ENCODE results near the gene PPP1R7.

PPP1R7 gene

GRCh38 chr2:241217320-241218031, 67.2 kb downstream of the PPP1R7 start:
- DNase-seq, result peak; percentile 49

DNA sequence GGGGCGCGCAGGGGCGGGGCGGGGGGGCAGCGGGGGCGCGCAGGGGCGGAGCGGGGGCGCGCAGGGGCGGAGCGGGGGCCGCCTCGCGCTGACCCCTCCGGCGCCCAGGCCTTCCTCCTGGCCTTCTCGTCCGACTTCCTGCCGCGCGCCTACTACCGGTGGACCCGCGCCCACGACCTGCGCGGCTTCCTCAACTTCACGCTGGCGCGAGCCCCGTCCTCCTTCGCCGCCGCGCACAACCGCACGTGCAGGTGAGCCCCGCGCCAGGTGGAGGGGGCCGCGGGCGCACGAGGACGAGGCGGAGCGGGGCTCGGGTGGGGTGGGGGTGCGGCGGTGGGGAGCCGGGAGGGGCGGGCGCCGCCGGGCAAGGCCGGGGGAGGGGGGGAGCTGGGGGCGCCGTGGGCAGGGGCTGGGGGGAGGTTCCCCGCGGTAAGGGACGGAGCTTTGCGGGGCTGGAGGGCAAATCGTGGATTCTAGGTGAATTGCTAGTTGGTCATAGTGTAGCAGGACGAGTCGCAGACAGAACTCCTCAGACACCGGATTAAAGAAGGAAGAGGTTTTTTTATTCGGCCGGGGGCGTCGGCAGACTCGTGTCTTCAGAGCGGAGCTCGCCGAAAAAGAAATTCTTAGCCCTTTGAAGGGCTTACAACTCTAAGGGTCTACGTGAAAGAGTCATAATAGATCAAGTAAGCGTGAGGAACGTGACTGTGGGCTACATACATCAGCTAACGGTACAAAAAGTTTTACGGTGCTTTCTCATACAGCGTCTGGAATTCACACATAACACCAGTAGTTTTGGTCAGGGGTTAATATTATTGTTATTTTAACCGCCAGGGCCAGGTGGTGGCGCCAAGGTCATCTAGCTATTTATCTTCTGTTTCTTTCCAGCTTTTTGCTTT, 68.1 kb downstream of the PPP1R7 start:
- DNase-seq, result no peak

GRCh38 chr2:241219030-241219382, 68.7 kb downstream of the PPP1R7 start:
- DNase-seq, result no peak

- no peak for DNase-seq
Observed at GRCh38 chr2:241219856-241220356, 69.6 kb downstream of the PPP1R7 start.

DNA sequence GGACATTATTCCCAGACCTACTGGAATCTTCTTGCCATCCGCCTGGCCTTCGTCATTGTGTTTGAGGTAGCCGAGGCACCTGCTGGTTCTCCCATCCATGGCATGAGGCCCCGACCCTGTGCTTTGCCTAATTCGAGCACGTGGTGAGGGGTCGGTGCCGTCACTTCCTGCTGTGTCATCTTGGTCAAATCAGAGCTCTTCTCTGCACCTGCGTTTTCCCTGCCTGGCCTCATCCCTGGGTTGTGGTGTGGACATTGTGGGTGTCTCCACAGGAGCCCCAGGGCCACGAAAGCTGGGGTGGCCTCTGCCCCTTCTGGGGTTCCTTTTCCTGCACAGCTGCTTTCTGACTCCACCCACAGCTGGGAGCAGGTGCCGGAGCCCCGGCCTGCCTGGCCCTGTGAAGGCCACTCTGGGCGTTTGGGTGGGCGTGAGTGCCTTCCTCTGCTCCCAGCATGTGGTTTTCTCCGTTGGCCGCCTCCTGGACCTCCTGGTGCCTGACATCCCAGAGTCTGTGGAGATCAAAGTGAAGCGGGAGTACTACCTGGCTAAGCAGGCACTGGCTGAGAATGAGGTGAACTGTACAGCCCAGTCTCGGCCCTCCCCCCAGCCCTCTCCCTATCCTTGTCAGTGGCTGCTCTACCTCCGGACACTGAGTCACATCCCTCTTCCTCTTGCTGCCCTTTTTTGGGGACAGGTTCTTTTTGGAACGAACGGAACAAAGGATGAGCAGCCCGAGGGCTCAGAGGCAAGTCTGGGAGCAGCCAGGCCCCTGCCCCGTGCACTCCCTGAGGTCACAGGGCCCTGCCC, 73.1 kb downstream of the PPP1R7 start:
- DNase-seq, result no peak

GRCh38 chr2:241224018-241224850, 74.0 kb downstream of the PPP1R7 start:
- peak; percentile 49 for DNase-seq

- no peak for DNase-seq
Observed at GRCh38 chr2:241224851-241225438, 74.7 kb downstream of the PPP1R7 start.

GRCh38 chr2:241225545-241225944, 75.3 kb downstream of the PPP1R7 start:
- no peak for DNase-seq

DNA sequence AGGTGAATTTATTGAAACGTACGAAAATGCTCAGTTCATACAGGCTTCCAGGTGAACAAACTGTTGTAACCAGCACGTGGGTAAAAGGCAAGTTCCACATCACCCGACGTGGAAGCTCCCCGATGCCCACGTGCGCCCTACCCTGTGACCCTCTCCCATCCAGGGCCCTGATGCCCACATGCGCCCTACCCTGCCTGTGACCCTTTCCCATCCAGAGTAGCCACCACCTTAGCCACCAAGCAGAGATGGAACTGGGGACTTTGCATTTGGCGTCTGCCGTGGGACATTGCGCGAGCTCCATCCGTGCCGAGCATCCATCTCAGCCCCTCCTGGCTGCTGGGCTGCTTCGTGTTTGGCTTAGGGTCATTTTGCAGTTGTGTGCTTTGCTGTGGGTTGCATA, 75.7 kb downstream of the PPP1R7 start:
- DNase-seq, result no peak

- peak; percentile 24 for DNase-seq
Observed at GRCh38 chr2:241226723-241227572, 76.7 kb downstream of the PPP1R7 start.

DNA sequence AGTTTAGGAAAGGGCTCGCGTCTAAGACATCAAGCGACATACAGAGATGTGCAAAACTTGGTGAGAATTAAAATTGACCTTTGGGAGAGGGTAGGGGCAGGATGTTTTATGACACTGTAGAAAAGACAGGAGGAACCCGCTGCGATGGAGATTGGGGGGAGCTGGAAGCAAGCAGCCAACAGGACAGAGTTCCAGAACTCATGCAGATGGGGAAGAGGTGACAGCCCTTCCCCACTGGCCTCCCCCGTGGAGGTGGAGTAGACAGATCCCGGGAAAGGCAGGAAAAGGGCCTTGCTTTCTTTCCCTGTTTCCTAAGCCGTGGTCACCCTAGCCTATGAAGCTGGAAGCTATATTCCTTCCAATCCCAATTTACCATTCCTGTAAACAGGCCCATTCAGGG, 77.3 kb downstream of the PPP1R7 start:
- DNase-seq, result no peak

GRCh38 chr2:241228081-241228859, 78.0 kb downstream of the PPP1R7 start:
- no peak for DNase-seq

DNA sequence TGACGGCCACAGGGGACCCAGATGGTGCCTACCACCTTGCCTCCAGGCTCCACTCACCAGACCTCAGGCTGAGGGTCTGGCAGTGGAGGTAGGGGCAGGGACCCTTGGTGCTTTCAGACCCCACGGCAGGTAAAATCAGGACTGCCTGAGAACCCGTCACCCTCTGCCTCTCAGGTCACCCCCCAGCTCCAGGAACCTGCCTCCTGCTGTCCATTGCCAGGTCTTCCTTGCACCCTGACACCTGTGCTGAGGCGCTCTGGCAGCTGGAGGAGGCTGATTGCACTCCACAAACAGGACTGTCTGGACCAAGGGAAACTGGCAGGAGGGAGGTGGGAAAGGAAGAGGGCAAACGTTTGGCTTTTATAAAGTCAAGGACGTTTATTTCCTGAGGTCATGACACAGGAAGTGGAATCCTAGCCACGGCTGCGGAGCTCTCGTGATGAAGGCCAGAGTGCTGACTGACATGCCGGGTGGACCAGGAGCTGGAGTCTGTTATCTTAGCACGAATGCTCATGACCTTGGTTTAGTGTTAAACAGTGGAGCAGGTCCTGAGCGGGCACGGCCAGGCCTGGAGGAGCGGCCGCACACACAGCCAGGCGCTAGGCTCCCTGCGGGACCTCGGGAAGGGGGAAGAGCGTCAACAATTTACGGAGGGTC, 78.7 kb downstream of the PPP1R7 start:
- DNase-seq, result no peak

- DNase-seq, result no peak
Observed at GRCh38 chr2:241229563-241230401, 79.5 kb downstream of the PPP1R7 start.

DNA sequence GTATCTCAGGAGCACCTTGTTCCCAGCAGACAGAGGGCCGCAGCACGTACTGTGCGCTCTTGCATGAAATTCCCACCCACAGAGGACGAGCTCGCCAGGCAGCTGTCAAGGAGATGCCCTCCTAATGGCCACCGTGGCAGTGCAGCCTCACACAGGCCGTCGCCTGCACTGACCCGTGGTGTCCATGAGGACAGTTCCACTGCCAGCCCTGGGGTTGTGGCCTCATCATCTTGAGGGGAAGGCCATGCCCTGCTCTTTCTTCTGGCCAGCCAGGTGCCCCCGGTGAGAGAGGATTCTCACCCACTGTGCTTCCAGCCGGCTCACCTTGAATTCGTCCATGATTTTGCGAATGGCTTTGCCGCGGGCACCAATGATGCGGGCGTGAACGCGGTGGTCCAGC, 80.2 kb downstream of the PPP1R7 start:
- DNase-seq, result no peak

DNA sequence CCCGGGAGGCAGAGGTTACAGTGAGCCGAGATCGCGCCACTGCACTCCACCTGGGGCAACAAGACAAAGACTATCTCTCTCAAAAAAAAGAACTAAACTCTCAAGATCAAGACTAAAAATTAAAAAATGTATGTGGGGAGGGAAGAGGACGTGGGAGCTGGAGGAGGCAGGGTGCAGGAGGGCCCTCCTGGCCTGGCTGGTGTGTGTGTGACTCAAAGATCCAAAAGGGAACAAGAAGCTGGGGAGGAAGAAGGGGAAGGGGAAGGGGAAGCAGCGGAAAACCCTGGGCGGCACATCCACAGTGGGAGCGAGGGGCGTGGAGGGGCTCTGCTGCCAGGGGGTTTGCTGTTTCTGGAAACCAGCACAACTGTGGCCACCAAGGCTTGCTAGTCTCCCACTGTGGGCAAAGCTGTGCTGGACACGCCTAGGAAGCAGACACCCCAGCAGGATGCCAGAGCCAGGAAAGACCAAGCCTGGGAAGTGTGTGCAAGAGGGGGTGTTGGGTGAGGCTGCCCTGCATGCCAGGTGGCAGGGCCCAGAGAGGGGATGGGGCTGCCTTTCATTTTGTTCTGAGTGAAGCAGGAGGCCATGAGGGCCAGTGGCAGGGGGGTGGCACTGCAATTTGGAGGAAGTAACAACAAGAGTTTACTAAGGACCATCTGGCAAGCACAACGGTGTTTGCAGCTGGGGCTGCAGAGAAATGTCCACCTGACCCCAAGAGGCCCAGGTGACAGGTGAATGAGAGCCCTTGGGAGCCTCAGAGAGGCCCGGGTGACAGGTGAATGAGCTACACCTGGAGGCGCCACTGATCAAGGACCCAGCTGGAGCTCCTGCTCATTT, 82.7 kb downstream of the PPP1R7 start:
- DNase-seq, result no peak
